Measurements from ENCODE around the gene TAOK3. TPM values are rescaled to one million over a fixed set of nuclear protein-coding genes. Genes with fewer than 3 reads are reported as not detected.
"Not testable (repeated sequence)": the region's sequence is repeated elsewhere in the genome, so short reads cannot be mapped to it uniquely, and the experiment has no call there.

TAOK3 gene
- polyA plus RNA-seq, result 10 to 100 TPM; 24.1 to 38.1 (median 35.6) TPM
- long read RNA-seq, donor 1, full-length matches to known transcripts, result 10 of 29 reads
- long read RNA-seq, donor 1, partial matches to known transcripts, result 14 of 29 reads
- long read RNA-seq, donor 1, other reads (novel, unspliced or antisense), result 5 of 29 reads
- long read RNA-seq, donor 2, partial matches to known transcripts, result 18 of 18 reads
- long read RNA-seq, donor 2, other reads (novel, unspliced or antisense), result 0 of 18 reads
- long read RNA-seq, donor 3, partial matches to known transcripts, result 5 of 27 reads
- long read RNA-seq, donor 3, other reads (novel, unspliced or antisense), result 22 of 27 reads
- long read RNA-seq, donor 4, result 0 reads
- long read RNA-seq, donor 5, partial matches to known transcripts, result 16 of 17 reads
- long read RNA-seq, donor 5, other reads (novel, unspliced or antisense), result 0 of 17 reads
- long read RNA-seq, donor 6, full-length matches to known transcripts, result 5 of 5 reads
- long read RNA-seq, donor 6, partial matches to known transcripts, result 0 of 5 reads
- long read RNA-seq, donor 6, other reads (novel, unspliced or antisense), result 0 of 5 reads
- long read RNA-seq, donor 7, result 0 reads
- long read RNA-seq, donor 8, result 0 reads
- long read RNA-seq, donor 9, partial matches to known transcripts, result 0 of 2 reads
- long read RNA-seq, donor 9, other reads (novel, unspliced or antisense), result 0 of 2 reads
- long read RNA-seq, donor 10, partial matches to known transcripts, result 6 of 10 reads
- long read RNA-seq, donor 10, other reads (novel, unspliced or antisense), result 0 of 10 reads

GRCh38 chr12:118372541-118373495 lies at the start of gene TAOK3:
TAOK3 (minus strand) TSS chr12:118372907; CDS start chr12:118255567, 117,340 bp downstream.
- DNase-seq (peak; percentile 98 to 99), FAIRE-seq (no peak)
- H3K9me3 ChIP-seq (ENCODE audit: control insufficient read depth in 2 of 2, insufficient read depth in 1 of 2, low read depth in 1 of 2, low read length in 1 of 2), result no peaks in the 10 kb centered on the region
- no peaks in the 10 kb centered on the region for H3K36me3 ChIP-seq (ENCODE audit: control insufficient read depth in 3 of 3, insufficient read depth in 2 of 3, low read depth in 1 of 3, low read length in 3 of 3)
- no peaks in the 10 kb centered on the region for H3K27me3 ChIP-seq (ENCODE audit: control insufficient read depth in 3 of 3, insufficient read depth in 3 of 3, low read length in 3 of 3)
- peaks cover 0 to 13% (median 9%) of the 10 kb centered on the region in 3 donors for H3K4me1 ChIP-seq (ENCODE audit: control insufficient read depth in 3 of 3, insufficient read depth in 2 of 3, low read depth in 1 of 3, low read length in 2 of 3)
- peak within 1 kb of the TSS; percentile 97 to 99 (median 98) for H3K4me3 ChIP-seq (ENCODE audit: low read depth in 1 of 3, low read length in 3 of 3)
- WGBS, 3 donors, result 0 to 1% (median 1%) methylated on average over 68 to 75 of the region's 75 CpGs
- H3K27ac ChIP-seq (ENCODE audit: low read depth in 1 of 3, low read length in 2 of 3), result peak within 1 kb of the TSS; percentile 90 to 98 (median 97)

GRCh38 chr12:118420673-118421072 lies 48.0 kb upstream of the TAOK3 start:
- Histone ChIP-seq H3K27ac (ENCODE audit: low read depth in 1 of 3, low read length in 2 of 3) (no peak overlapping the region), H3K4me1 (ENCODE audit: control insufficient read depth in 3 of 3, insufficient read depth in 2 of 3, low read depth in 1 of 3, low read length in 2 of 3) (peaks cover 0 to 1% (median 0%) of the 10 kb centered on the region in 3 donors), H3K4me3 (ENCODE audit: low read depth in 1 of 3, low read length in 3 of 3) (no peak overlapping the region), H3K36me3 (ENCODE audit: control insufficient read depth in 3 of 3, insufficient read depth in 2 of 3, low read depth in 1 of 3, low read length in 3 of 3) (peaks cover 4 to 6% (median 5%) of the 10 kb centered on the region in 3 donors), H3K9me3 (ENCODE audit: control insufficient read depth in 2 of 2, insufficient read depth in 1 of 2, low read depth in 1 of 2, low read length in 1 of 2) (no peaks in the 10 kb centered on the region), H3K27me3 (ENCODE audit: control insufficient read depth in 3 of 3, insufficient read depth in 3 of 3, low read length in 3 of 3) (no peaks in the 10 kb centered on the region)
- no peak for DNase-seq
- FAIRE-seq, result no peak
- WGBS, 3 donors, result 84 to 94% (median 92%) methylated on average over 3 of the region's 3 CpGs

GRCh38 chr12:118418385-118419057 lies 45.8 kb upstream of the TAOK3 start:
- no peak overlapping the region for H3K4me3 ChIP-seq (ENCODE audit: low read depth in 1 of 3, low read length in 3 of 3)
- no peak overlapping the region for H3K27ac ChIP-seq (ENCODE audit: low read depth in 1 of 3, low read length in 2 of 3)
- no peaks in the 10 kb centered on the region for H3K27me3 ChIP-seq (ENCODE audit: control insufficient read depth in 3 of 3, insufficient read depth in 3 of 3, low read length in 3 of 3)
- no peaks in the 10 kb centered on the region for H3K9me3 ChIP-seq (ENCODE audit: control insufficient read depth in 2 of 2, insufficient read depth in 1 of 2, low read depth in 1 of 2, low read length in 1 of 2)
- WGBS, 3 donors, result 83 to 93% (median 89%) methylated on average over 1 of the region's 1 CpG
- DNase-seq (no peak), FAIRE-seq (no peak)
- H3K4me1 ChIP-seq (ENCODE audit: control insufficient read depth in 3 of 3, insufficient read depth in 2 of 3, low read depth in 1 of 3, low read length in 2 of 3), result peaks cover 0 to 1% (median 0%) of the 10 kb centered on the region in 3 donors
- peaks cover 7 to 12% (median 11%) of the 10 kb centered on the region in 3 donors for H3K36me3 ChIP-seq (ENCODE audit: control insufficient read depth in 3 of 3, insufficient read depth in 2 of 3, low read depth in 1 of 3, low read length in 3 of 3)

- peaks cover 0 to 1% (median 0%) of the 10 kb centered on the region in 3 donors for H3K4me1 ChIP-seq (ENCODE audit: control insufficient read depth in 3 of 3, insufficient read depth in 2 of 3, low read depth in 1 of 3, low read length in 2 of 3)
- H3K4me3 ChIP-seq (ENCODE audit: low read depth in 1 of 3, low read length in 3 of 3), result no peak overlapping the region
- no peaks in the 10 kb centered on the region for H3K9me3 ChIP-seq (ENCODE audit: control insufficient read depth in 2 of 2, insufficient read depth in 1 of 2, low read depth in 1 of 2, low read length in 1 of 2)
- no peak for DNase-seq
- 90 to 95% (median 95%) methylated on average over 3 of the region's 3 CpGs for WGBS, 3 donors
- no peaks in the 10 kb centered on the region for H3K27me3 ChIP-seq (ENCODE audit: control insufficient read depth in 3 of 3, insufficient read depth in 3 of 3, low read length in 3 of 3)
- H3K27ac ChIP-seq (ENCODE audit: low read depth in 1 of 3, low read length in 2 of 3), result no peak overlapping the region
- H3K36me3 ChIP-seq (ENCODE audit: control insufficient read depth in 3 of 3, insufficient read depth in 2 of 3, low read depth in 1 of 3, low read length in 3 of 3), result peaks cover 7 to 15% (median 11%) of the 10 kb centered on the region in 3 donors
- FAIRE-seq, result no peak
Observed at GRCh38 chr12:118417942-118418341, 45.2 kb upstream of the TAOK3 start.

- Histone ChIP-seq H3K27ac (ENCODE audit: low read depth in 1 of 3, low read length in 2 of 3) (no peak overlapping the region), H3K4me3 (ENCODE audit: low read depth in 1 of 3, low read length in 3 of 3) (no peak overlapping the region), H3K9me3 (ENCODE audit: control insufficient read depth in 2 of 2, insufficient read depth in 1 of 2, low read depth in 1 of 2, low read length in 1 of 2) (no peaks in the 10 kb centered on the region), H3K27me3 (ENCODE audit: control insufficient read depth in 3 of 3, insufficient read depth in 3 of 3, low read length in 3 of 3) (no peaks in the 10 kb centered on the region), H3K36me3 (ENCODE audit: control insufficient read depth in 3 of 3, insufficient read depth in 2 of 3, low read depth in 1 of 3, low read length in 3 of 3) (peaks cover 14 to 36% (median 20%) of the 10 kb centered on the region in 3 donors), H3K4me1 (ENCODE audit: control insufficient read depth in 3 of 3, insufficient read depth in 2 of 3, low read depth in 1 of 3, low read length in 2 of 3) (no peaks in the 10 kb centered on the region)
- DNase-seq (peak; percentile 13 to 93), FAIRE-seq (no peak)
- 15 to 66% (median 41%) methylated on average over 2 of the region's 2 CpGs for whole genome bisulfite sequencing, 3 donors
Observed at GRCh38 chr12:118409834-118410233, 37.1 kb upstream of the TAOK3 start.

- H3K27ac ChIP-seq (ENCODE audit: low read depth in 1 of 3, low read length in 2 of 3); H3K27me3 ChIP-seq (ENCODE audit: control insufficient read depth in 3 of 3, insufficient read depth in 3 of 3, low read length in 3 of 3); H3K4me1 ChIP-seq (ENCODE audit: control insufficient read depth in 3 of 3, insufficient read depth in 2 of 3, low read depth in 1 of 3, low read length in 2 of 3); DNase-seq; FAIRE-seq; H3K9me3 ChIP-seq (ENCODE audit: control insufficient read depth in 2 of 2, insufficient read depth in 1 of 2, low read depth in 1 of 2, low read length in 1 of 2); H3K4me3 ChIP-seq (ENCODE audit: low read depth in 1 of 3, low read length in 3 of 3): not testable (repeated sequence)
- H3K36me3 ChIP-seq (ENCODE audit: control insufficient read depth in 3 of 3, insufficient read depth in 2 of 3, low read depth in 1 of 3, low read length in 3 of 3), result peaks cover 12 to 32% (median 28%) of the 10 kb centered on the region in 3 donors
- WGBS, 3 donors, result 86 to 92% (median 89%) methylated on average over 8 of the region's 8 CpGs
Observed at GRCh38 chr12:118408241-118408640, 35.5 kb upstream of the TAOK3 start.

GRCh38 chr12:118404876-118405521 lies 32.3 kb upstream of the TAOK3 start:
- Histone ChIP-seq H3K27me3 (ENCODE audit: control insufficient read depth in 3 of 3, insufficient read depth in 3 of 3, low read length in 3 of 3) (no peaks in the 10 kb centered on the region), H3K4me3 (ENCODE audit: low read depth in 1 of 3, low read length in 3 of 3) (no peak overlapping the region), H3K36me3 (ENCODE audit: control insufficient read depth in 3 of 3, insufficient read depth in 2 of 3, low read depth in 1 of 3, low read length in 3 of 3) (peaks cover 6 to 34% (median 30%) of the 10 kb centered on the region in 3 donors), H3K27ac (ENCODE audit: low read depth in 1 of 3, low read length in 2 of 3) (no peak overlapping the region), H3K4me1 (ENCODE audit: control insufficient read depth in 3 of 3, insufficient read depth in 2 of 3, low read depth in 1 of 3, low read length in 2 of 3) (no peaks in the 10 kb centered on the region), H3K9me3 (ENCODE audit: control insufficient read depth in 2 of 2, insufficient read depth in 1 of 2, low read depth in 1 of 2, low read length in 1 of 2) (no peaks in the 10 kb centered on the region)
- peak; percentile 90 for FAIRE-seq
- 35 to 47% (median 40%) methylated on average over 4 of the region's 4 CpGs for WGBS, 3 donors
- peak; percentile 61 to 69 for DNase-seq
